GM21717 (cell line): ENCODE measurements around the gene RNF157.

ENCODE experiments used
- ATAC-seq: cut with Tn5 transposase; IDR thresholded peaks from one replicate; pipeline ENCODE4 v1.9.1; 2021; ENCODE audit warnings: mild to moderate bottlenecking, moderate library complexity; ENCODE audit not compliant: unreplicated experiment

Gene RNF157

GRCh38 chr17:76097716-76098295, 142.5 kb downstream of the RNF157 start:
- no peak for ATAC-seq

- no peak for ATAC-seq
These were observed 144.3 kb downstream of the RNF157 start for GRCh38 chr17:76095943-76096342.

- no peak for ATAC-seq
These were observed 146.2 kb downstream of the RNF157 start for GRCh38 chr17:76094046-76094445.

GRCh38 chr17:76092526-76093413, 147.5 kb downstream of the RNF157 start:
- no peak for ATAC-seq
